Gastroesophageal sphincter (tissue), 3 donors: ENCODE results near the gene GALNT10.

Source experiments
- CTCF ChIP-seq, 4 experiments: fragments of 200-600 bp in 2 of 4; fragments of 450-650 bp in 2 of 4; sonication (generic) in 1 of 4; IDR thresholded peaks; one replicate each; pipeline ENCODE4 v1.5.1; 2017 to 2019; ENCODE audit warnings: antibody characterized with exemption in 4 of 4, mild to moderate bottlenecking in 2 of 4, moderate library complexity in 2 of 4
- EP300 ChIP-seq: sonication (generic); formaldehyde crosslinking; IDR thresholded peaks from one replicate; pipeline ENCODE4 v1.6.1; 2017; ENCODE audit warnings: antibody characterized with exemption, mild to moderate bottlenecking
- POLR2AphosphoS5 ChIP-seq: sonication (generic); formaldehyde crosslinking; IDR thresholded peaks from one replicate; pipeline ENCODE4 v1.6.1; 2017; ENCODE audit warnings: antibody characterized with exemption

- no peak for TF ChIP-seq POLR2AphosphoS5
- TF ChIP-seq EP300: no peak
- no peak for TF ChIP-seq CTCF (IDR thresholded peaks at IDR 0.05)
These were observed 194.1 kb downstream of the GALNT10 start for GRCh38 chr5:154384480-154385235.
